Myocyte (in vitro differentiated cells): Measurements from ENCODE around the gene NR2E3. TPM values are rescaled to one million over a fixed set of nuclear protein-coding genes. Genes with fewer than 3 reads are reported as not detected.
A peak's percentile ranks its signal among the peaks of the same experiment; 100 is the strongest.

Experiments
- DNase-seq: peaks from one replicate; pipeline ENCODE4 v3.0.0-alpha.2; 2012; ENCODE audit warnings: low read depth
- total RNA-seq: library from RNA; depleted of rRNA; stranded (reverse); fragments of >200 nt; gene quantifications from 2 replicates; pipeline ENCODE4 v1.2.3, GENCODE V29; 2014

Gene NR2E3
- total RNA-seq, 1 donor from 2014 or later = not detected

DNA sequence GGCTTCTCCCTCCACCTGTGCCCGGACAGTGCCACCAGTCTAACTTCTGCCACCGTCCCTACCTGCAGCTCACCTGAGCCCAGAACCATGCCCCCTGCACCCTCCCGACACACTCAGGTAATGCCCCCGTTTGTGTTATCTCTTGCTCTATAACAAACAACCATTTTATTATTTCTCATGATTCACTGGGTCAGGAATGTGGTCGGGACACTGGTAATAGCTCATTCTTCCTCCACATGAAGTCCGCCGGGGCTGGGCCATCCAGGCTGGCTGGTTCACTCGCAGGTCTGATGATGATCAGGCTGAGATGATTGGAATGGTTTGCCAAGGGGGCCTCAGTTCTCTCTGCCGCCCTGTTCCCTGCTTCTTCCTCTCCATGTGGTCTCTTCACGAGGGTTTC lies 20.3 kb upstream of the NR2E3 start:
- DNase-seq = no peak

DNA sequence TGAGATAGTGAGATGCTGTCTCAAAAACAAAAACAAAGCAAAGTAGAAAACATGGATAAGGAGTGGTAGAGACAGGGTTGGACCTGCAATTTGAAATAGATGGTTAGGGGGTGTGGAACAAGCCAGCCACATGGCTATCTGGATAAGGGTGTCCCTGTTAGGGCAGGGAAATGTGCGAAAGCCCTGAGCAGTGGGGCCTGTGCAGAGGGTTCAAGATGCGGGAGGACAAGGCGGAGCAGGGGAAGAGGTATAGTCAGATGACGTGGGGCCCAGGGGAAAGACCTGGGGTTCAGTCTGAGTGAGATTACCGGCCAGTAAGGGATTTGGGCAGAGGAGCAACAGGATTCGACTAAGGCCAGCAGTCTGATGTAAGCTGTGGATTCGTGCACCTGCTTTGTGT lies 18.4 kb upstream of the NR2E3 start:
- DNase-seq = no peak

DNA sequence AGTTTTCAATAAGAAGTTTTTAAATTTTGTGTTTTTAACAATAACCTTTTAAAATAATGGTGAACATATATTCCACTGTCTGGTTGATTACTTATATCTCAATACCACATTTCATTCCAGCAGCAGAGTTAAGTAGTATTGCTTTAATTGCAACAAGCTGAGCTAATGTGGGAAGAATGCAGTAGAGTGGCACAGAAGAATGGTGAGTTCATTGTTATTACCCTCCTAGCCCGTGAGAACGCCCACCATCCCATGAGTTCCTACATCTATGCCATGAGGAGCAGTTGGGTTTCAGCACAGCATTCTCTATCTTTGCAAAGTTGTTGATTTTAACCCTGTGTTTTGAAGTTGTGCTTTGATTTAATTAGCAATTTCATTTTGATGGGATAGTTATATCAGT lies 17.8 kb upstream of the NR2E3 start:
- DNase-seq = peak; percentile 63

DNA sequence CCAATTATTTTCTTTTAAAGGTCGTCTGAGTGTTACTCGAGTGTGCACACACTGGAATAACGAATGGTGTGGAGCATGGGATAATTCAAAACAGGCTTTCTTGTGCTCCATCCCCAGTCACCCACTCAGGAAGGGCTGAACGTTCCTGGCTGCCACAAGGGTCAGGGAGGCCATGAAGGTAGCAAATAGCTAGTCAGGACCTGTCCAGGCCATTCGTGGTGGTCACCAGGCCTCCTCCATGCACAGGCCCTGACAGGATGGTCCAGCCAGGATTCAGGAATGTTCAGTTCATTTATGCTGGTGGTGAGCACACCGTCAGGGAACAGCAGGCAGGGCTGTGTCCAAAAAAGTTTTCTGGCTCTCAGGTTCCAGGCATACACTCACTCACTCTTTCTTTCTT lies 11.7 kb upstream of the NR2E3 start:
- DNase-seq = no peak

DNA sequence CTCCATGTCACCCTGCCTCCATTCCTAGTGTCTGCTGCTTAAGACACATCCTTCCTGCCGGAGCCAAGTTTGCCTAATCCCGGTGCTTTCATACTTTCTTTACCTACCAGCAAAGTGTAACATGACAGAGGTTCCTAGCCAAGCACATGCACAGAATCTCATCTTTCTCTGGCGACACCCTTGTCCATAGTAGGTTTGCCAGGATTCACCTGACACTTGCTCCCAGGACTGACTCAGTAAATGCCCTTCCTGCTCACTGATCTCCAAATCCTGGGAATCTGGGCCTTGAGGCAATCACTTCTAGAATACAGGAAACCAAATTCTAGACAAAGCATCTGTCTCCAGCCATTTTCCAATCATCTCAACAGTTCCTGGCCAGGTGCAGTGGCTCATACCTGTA lies 10.2 kb upstream of the NR2E3 start:
- no peak for DNase-seq

DNA sequence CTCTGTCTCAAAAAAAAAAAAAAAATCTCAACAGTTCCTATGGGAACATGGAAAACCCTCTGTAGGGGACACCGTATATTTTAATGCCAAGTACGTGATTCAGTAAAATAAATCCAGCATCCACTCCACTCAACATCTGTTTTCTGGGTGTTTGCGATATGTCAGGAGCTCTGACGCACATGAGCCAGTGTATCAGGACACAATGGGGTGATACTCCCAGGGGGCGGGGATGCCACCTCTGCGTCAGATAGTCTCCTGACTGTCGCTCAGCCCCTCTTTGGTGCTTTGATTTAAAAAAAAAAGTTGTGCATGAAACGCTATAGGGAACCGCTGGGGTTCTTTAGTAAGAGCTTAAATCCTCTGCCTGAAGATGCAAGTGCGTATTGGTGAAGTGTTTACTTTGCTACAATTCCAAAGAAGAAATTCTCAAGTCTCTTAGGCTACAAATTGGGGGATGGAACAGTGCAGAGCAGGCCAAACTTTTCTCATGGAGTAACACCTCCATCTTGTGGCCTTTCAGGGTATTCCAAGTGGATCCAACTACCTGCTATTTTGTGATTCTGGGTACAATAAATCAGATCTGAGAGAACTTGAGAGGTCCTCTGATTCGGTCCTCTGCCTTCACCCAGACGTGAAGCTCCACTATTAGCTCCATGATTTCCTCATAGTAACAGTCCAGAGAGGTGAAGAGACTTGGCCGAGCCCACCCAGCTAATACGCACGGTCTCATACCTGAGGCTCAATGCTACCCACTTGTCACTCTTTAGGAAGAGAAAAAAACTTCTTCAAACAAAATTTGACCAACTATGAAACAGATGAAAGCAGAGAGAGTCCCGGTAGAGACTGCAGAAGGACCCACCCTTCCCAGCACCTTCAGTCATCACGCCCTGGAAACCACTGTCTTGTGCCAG lies 9.3 kb upstream of the NR2E3 start:
- DNase-seq = peak; percentile 82

DNA sequence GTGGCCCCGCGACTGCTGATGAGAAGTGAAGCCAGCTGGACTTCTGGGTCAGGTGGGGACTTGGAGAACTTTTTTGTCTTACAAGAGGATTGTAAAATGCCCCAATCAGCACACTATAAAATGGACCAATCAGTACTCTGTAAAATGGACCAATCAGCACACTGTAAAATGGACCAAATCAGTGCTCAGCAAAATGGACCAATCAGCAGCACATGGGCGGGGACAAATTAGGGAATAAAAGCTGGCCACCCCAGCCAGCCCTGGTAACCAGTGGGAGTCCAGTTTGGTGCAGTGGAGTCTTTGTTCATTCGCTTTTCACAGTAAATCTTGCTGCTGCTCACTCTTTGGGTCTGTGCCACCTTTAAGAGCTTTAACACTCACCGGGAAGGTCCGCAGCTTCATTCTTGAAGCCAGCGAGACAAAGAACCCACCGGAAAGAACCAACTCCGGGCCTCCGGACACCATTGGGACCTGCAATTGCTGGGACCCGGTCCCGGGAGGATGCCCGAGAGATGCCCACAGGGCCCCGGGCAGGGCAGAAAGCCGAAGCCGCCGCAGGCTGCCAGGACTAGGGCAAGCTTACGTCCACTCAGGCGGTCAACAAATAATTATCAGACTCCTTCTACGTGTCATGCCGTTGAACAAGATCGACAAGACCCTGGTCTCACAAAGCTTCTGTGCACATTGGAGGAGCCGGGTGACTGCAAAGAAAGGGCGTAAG lies 8.3 kb upstream of the NR2E3 start:
- DNase-seq = no peak

DNA sequence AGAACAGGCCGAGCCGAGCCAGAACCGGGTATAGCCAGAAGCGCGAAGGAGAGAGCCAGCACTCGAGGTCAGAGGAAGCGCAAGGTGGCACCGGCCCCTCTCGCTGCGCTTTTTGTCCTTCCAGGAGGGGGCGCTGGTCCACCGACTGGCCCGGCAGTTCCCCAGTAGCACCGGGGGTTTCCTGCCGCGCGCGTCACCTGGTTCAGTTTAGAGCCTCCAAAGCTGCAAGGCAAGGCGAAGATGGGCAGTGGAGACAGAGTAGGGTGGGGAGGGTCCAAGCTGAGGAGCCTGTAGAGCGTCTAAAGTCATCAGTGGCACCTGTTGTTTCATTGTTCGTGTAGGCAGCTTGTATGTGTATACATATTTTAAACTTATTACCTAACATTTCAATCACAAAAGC lies 7.6 kb upstream of the NR2E3 start:
- DNase-seq = no peak

DNA sequence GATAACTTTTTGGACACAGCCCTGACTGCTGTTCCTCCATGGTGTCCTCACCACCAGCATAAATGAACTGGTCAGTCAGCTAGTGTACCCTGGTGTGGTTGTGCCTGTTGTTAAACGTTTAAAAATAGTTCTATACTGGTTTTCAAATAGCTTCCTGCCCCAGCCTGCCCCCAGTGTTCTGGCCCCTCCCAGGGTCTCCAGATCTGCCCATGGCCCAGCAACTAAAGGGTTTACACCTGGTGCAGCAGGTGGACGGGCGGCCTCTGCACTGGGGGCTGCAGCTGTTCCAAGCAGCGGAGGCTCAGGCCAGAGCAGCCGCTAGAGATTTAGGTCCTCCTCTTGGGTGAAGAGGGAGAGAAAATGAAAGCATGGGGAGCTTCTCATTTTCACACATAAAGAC lies 6.1 kb upstream of the NR2E3 start:
- peak; percentile 67 for DNase-seq

DNA sequence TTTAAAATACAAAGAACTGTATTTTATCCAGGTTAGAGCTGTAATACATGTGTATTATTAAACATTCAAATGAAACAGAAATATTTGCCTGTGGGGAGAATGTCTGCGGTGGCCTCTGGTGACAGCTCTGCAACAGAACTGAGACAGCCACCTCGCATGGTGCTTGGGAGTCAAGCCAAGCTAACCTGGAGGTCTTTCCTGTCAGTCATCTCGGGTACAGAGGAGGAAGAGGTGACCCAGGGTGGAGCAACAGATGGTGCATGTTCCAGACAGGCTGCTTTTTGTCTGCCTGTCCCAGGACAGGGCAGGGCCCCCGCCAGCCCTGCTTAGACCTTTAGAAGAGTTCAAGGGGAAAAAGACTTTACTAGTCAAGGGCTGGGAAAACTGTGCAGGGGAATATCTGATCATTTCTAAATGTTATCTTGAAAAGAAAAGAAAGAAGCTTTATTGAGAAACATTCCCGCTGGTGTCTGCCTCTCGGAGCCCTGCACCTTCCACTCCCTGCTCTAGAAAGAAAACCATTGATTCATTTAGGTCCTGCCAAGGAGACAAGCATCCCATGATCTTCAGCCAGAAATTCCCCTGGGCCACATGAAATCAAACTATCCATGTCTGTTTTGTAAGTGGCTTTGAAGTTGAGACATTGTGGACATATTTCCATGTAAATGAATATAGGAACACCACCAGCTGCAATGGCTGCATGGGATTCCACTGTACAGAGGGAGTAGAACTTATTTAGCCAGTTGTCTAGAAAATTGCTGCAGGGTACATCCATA lies 5.5 kb upstream of the NR2E3 start:
- no peak for DNase-seq

DNA sequence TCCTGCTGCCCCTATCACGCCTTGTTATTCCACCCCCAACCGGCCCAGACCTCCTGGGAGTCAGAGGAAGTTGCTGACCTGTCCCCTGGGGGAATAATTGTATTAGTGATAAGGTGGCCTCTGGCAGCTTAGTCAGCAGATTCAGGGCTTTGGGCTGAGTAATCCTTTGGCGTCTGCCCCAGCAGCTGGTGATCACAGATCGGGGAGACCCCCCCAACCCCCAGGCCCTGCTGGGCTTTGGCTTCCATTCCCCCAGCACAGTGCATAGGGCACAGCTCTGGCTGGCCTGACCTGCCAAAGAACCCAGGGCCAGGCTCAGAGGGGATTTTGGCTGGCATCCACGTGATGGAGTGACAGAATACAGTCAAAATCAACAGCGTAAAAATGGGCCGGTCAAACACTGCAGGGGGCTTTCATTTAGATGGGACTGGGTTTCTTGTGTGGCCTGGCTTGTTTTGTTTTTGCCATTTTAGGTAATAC lies 3.9 kb upstream of the NR2E3 start:
- DNase-seq = peak; percentile 56

DNA sequence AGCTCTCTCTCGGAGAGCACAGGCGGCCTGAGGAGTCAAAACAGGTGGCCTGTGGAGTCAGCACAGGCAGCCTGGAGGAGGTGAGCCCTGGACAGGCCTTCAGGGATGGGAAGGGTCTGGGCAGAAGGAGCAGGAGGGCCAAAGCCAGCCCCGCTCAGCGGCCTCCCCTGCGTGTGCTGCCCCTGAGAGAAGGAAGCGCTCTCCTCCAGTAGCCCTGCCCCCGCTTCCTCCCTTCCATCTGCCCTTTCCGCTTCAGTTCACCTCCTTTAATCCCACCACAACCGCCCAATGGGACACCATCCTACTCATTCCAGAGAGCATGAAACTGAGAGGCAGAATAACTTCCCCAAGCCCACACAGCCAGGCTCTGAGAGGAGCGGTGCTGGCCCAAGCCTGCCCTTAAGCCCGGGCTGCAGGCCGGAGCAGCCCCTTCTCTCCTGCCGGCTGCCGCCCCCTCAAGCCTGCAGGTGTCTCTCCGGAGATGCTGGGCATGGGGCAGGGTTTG lies 3.2 kb upstream of the NR2E3 start:
- no peak for DNase-seq

DNA sequence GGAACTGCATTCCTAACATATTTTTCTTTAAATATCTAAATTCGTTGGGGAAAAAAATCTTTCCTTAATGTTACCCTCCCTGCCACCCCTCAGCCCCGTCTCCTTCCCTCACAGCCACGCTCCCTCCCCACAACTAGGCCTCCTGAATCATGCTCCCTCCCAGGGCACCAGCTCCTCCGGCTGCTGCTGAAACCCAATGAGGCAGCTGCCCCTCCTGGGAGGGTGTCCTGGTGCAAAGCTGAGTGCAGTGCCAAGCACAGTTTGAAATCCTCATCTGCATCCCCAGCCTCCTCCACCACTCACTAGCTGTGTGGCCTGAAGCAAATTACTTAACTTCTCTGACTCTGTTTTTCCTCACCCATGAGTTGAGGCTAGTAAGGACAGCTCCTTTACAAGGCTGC lies 2.7 kb upstream of the NR2E3 start:
- peak; percentile 75 for DNase-seq

DNA sequence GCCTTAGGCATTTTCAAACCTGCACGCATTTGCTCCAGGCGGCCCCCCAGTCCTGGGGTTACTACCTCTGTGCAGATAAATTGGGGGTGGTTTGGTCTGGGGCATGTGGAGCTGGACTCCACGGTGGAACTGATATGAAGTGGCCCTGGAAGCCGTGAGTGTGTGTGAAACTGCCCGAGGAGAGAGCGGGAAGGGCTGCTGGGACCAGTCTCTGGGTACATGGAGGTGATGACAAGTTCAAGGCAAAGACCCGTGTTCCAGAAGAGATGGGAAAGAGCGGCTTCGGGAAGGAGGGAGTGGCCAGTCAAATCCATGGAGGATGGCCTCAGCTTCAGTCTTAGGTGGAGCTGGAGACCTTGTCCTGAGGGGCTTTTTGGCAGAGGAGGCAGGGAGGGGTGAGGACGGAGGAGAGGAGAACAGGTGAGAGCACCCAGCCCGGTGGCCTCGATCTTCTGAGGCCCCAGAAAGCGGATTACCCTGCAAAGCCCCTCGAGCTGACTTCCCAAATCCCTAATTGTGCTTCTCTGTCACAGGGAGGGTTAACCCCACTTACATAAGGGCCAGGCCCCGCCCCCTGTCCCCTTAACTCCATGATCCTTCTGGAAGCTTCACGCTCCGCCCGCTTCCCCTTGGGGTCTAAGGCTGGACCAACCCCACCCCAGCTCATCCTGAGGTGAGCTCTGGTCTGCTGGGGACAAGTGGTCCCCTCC lies 1.9 kb upstream of the NR2E3 start:
- DNase-seq = no peak

DNA sequence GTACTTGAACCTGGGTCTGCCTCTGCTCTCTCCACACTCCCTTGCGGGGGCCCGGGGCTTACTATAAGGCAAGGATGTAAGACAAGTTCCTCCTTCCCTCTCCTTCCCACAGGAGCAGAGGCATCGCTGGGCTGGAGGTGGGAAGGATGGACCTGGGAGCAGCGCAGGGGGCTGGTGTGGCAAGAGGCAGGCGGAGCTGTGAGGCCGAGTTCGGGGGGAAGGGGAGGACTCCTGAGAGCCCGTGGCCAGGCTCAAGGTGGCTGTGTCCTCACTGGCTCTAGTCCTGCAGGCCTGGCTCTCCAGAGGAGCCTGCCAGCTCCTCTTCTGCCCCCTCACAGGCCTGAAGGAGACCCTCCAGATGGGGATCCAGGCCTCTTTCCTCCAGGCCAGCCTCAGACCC lies 1.0 kb upstream of the NR2E3 start:
- no peak for DNase-seq

DNA sequence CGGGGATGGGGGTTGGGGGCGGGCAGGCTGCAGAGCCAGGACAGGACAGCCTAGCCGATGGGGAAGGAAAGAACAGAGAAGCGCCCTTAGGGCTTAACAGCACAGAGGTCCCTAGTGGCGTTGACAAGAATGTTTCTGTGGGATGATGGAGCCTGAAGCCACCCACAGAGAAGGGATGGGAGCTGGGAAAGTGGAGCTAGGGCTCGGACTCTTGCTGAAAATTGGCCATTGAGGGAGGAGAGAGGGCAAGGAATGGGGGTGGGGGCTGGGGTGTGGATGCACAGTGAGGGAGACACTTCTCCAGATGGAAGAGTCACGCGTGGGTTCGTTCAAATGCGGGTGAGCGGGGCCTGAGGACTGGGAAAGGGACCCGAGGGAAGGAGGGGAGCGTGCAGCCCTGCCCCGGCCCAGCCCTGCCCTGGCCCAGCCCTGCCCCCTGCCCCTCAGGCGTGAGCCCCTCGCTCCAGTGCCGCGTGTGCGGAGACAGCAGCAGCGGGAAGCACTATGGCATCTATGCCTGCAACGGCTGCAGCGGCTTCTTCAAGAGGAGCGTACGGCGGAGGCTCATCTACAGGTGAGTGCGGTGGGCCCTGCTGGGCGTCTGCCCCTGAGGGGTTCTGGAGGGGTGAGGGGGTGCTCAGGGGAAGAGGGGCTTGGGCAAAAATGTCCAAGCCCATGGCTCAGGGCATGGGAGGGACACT lies 832 bp downstream of the NR2E3 start:
- DNase-seq = no peak

DNA sequence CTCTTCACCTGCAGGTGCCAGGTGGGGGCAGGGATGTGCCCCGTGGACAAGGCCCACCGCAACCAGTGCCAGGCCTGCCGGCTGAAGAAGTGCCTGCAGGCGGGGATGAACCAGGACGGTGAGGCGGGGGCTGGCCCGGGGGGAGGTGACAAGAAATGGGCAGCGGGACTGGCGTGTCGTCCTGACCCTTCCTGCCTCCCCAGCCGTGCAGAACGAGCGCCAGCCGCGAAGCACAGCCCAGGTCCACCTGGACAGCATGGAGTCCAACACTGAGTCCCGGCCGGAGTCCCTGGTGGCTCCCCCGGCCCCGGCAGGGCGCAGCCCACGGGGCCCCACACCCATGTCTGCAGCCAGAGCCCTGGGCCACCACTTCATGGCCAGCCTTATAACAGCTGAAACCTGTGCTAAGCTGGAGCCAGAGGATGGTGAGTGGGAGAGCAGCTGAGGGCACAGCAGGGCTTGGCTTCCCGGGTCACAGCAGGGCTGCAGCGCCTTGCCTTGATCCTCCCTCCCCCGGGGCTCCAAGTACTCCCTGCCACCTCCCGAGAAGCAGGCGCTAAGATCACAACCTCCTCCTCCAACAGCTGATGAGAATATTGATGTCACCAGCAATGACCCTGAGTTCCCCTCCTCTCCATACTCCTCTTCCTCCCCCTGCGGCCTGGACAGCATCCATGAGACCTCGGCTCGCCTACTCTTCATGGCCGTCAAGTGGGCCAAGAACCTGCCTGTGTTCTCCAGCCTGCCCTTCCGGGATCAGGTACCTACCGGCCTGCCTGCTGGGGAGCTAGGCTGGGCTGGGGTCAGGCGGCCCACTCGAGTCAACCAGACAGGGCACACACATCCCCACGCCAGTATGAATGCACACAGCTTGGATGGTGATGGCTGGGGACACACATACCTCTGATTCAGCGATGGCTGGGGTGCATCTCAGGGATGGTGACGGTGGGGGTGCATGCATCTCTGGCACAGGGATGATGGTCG lies 1.7 kb downstream of the NR2E3 start:
- peak; percentile 36 for DNase-seq

DNA sequence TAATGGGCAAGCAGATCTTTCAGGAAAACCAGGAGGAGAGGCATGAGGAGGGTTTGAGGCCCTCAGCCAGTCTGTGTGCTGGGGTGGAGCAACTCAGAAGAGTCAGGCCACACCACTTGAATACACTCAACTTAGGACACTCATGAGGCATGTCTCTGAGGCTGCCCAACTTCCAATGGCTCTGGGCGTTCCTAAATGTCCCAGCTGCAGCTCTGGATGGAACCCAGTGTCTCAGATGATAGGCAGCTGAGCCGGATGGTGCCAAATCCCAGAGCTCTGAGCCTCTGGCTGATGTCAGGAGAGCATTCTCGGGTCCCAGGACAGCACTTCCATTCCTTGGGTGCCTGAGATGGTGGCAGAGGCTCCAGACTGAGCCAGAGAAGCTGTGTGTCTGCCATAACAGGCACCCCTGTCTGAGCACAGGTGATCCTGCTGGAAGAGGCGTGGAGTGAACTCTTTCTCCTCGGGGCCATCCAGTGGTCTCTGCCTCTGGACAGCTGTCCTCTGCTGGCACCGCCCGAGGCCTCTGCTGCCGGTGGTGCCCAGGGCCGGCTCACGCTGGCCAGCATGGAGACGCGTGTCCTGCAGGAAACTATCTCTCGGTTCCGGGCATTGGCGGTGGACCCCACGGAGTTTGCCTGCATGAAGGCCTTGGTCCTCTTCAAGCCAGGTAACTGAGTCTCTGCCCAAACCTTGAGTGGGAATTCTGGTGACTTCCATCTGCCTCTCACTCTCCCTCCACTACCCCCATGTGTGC lies 2.8 kb downstream of the NR2E3 start:
- peak; percentile 55 for DNase-seq
